DMS53 treated with DMSO at 0.1 percent for 48 hours (cell line): Measurements from ENCODE around the gene OR51A7.
"Not testable (repeated sequence)": the region's sequence is repeated elsewhere in the genome, so short reads cannot be mapped to it uniquely, and the experiment has no call there.

Source experiments
- DNase-seq: peaks from one replicate; lab custom pipeline; 2025; ENCODE audit not compliant: unreplicated experiment; lab: John Stamatoyannopoulos, UW

The OR51A7 gene

DNA sequence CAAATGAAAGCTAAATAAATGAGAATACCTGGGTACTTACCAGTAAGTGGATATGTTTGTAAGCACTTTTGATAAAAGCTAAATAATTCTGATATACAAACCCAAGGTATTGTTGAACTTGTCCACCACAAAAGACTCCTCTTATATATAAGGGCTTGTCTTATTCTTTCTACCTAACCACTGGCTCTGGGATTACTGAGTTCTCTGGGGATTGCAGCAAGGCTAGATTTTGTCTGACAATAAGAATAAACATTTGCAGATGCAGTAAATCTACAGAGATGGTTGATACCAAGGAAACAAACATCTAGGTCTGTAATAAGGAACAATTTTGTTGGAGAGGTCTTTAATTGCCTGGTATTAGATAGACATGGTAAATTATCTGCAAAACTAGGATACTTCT is 43.9 kb downstream of the OR51A7 start, which contains the start of gene OR51A4:
TSS of gene OR51A4 (minus strand) at position 101 of the 400 bp plus-strand sequence. CDS start 505 bp downstream, outside the sequence.
- no peak for DNase-seq

DNA sequence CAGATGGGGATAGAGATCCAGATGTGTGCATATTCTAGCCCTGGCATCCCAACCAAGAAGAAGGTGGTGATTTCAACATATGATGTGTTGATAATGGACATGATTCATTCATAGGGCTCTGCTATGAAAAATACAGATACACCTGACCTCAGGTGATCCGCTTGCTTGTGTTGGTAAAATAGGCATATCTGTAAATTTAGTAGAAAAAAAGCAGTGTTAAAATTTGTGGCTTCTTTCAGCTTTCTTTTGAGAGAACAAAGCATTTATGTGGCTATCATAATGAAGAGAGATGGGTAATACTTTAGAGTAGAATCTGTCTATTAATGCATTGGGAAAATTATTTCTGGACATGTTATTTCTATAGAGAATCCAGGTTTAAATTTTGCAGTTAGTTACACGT is 52.0 kb downstream of the OR51A7 start, which contains the start of gene OR51A2:
TSS of gene OR51A2 (minus strand) at position 101 of the 400 bp plus-strand sequence. CDS start at position 101, 0 bp downstream.
- not testable (repeated sequence) for DNase-seq

DNA sequence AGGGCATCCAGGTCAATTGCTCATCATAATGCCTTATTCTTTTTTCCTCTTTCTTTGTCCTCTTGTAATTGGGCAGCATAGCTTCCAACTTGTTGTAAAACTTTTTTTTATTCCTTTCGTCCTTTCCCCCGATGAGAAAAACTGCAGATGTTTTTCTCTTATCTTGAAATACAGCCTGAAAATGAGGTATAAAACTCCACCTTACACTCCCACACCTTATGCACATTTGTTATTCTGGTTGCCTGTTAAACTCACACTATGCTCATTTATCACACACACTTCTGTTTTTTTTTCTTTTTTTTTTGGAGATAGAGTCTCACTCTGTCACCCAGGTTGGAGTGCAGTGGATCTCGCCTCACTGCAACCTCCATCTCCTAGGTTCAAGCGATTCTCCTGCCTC is 53.8 kb downstream of the OR51A7 start:
- no peak for DNase-seq
